Measurements from ENCODE around the gene CCDC73.

GRCh38 chr11:32722255-32722654 is 72.2 kb downstream of the CCDC73 start:
- TF ChIP-seq CTCF (IDR thresholded peaks at IDR 0.05) (no peak), POLR2A (IDR thresholded peaks at IDR 0.05) (no peak)
